Gastrocnemius medialis (tissue), 4 donors: ENCODE results near the gene PPARGC1A.

ENCODE experiments used
- POLR2A ChIP-seq, 2 donors: fragments of 450-650 bp; IDR thresholded peaks; one replicate each; pipeline ENCODE4 v1.6.1; 2017; ENCODE audit warnings: antibody characterized with exemption in 2 of 2, mild to moderate bottlenecking in 2 of 2, moderate library complexity in 2 of 2
- TF ChIP-seq, protein P1 (sequence below), 5 experiments: fragments of 450-650 bp in 3 of 5; fragments of 200-600 bp in 2 of 5; sonication (generic) in 2 of 5; IDR thresholded peaks in 4 of 5; conservative IDR thresholded peaks in 1 of 5; 1 replicate in 4 of 5; 2 replicates in 1 of 5; pipeline ENCODE4 v1.5.1; 2016 to 2019; ENCODE audit warnings: antibody characterized with exemption in 5 of 5, mild to moderate bottlenecking in 3 of 5, moderate library complexity in 3 of 5

DNA sequence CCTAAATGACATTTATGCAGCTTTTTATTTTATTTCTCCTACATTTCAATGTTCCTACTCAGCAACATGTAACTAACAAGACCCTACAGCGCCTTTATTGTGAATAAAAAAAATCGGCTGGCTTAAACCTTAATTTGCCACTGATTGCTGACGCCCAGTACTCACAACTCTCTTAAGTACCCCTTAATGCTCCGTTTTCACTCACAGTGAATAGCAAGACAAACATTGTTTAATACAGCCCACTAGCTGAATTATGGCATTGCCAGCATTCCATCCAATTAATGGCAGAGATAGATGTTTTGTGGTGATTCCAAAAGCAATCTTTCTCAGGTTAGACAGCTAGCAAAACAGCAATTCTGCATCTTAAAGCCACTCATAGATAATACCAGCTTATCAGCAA lies 61.1 kb downstream of the PPARGC1A start:
- TF ChIP-seq, protein P1, sequence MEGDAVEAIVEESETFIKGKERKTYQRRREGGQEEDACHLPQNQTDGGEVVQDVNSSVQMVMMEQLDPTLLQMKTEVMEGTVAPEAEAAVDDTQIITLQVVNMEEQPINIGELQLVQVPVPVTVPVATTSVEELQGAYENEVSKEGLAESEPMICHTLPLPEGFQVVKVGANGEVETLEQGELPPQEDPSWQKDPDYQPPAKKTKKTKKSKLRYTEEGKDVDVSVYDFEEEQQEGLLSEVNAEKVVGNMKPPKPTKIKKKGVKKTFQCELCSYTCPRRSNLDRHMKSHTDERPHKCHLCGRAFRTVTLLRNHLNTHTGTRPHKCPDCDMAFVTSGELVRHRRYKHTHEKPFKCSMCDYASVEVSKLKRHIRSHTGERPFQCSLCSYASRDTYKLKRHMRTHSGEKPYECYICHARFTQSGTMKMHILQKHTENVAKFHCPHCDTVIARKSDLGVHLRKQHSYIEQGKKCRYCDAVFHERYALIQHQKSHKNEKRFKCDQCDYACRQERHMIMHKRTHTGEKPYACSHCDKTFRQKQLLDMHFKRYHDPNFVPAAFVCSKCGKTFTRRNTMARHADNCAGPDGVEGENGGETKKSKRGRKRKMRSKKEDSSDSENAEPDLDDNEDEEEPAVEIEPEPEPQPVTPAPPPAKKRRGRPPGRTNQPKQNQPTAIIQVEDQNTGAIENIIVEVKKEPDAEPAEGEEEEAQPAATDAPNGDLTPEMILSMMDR (IDR thresholded peaks at IDR 0.05 in 4 of 5, conservative IDR thresholded peaks at IDR 0.05 in 1 of 5): no peak
- no peak for TF ChIP-seq POLR2A (IDR thresholded peaks at IDR 0.05)
